HL-60 (cell line): ENCODE results near the gene CACNA1C.

Source experiments
- CTCF ChIP-seq: IDR thresholded peaks from one replicate; pipeline ENCODE4 v1.5.1; 2011; ENCODE audit warnings: low read length, control low read depth, inconsistent platforms; ENCODE audit not compliant: insufficient read depth
- GABPA ChIP-seq: IDR thresholded peaks from 2 replicates; pipeline ENCODE4 v1.6.1; 2012; ENCODE audit warnings: low read depth

GRCh38 chr12:2212537-2212936, 159.8 kb downstream of the CACNA1C start:
- TF ChIP-seq CTCF (no peak), GABPA (no peak)
